H7 (cell line): ENCODE results near the gene UBAP2L. TPM values are rescaled to one million over a fixed set of nuclear protein-coding genes. Genes with fewer than 3 reads are reported as not detected.
"Not testable (repeated sequence)": the region's sequence is repeated elsewhere in the genome, so short reads cannot be mapped to it uniquely, and the experiment has no call there.

ENCODE experiments used
- DNase-seq: peaks from one replicate; pipeline ENCODE4 v3.0.0; 2012
- H3K27me3 ChIP-seq: 2 replicates; pipeline ENCODE4 v1.6.0; 2011; ENCODE audit warnings: mild to moderate bottlenecking, low read length; ENCODE audit not compliant: control insufficient read depth, insufficient read depth
- H3K36me3 ChIP-seq: replicated peaks from 2 replicates; pipeline ENCODE4 v1.5.1; 2011; ENCODE audit warnings: low read length; ENCODE audit not compliant: control insufficient read depth, insufficient read depth
- H3K4me3 ChIP-seq: 2 replicates; pipeline ENCODE4 v1.5.1; 2011; ENCODE audit warnings: low read depth, mild to moderate bottlenecking, control low read depth, low read length, moderate library complexity; ENCODE audit not compliant: insufficient read depth
- total RNA-seq: library from RNA; depleted of rRNA; stranded (reverse); fragments of >200 nt; shearing (Covaris generic); gene quantifications from 2 replicates; pipeline ENCODE4 v1.2.3, GENCODE V29; 2014

Gene UBAP2L
- total RNA-seq, 1 experiment from 2014 or later, result 162 TPM

GRCh38 chr1:154290921-154291320, 70.2 kb downstream of the UBAP2L start:
- H3K27me3 ChIP-seq, result no peaks in the 10 kb centered on the region
- no peaks in the 10 kb centered on the region for H3K36me3 ChIP-seq
- no peak overlapping the region for H3K4me3 ChIP-seq
- DNase-seq, result no peak

GRCh38 chr1:154295408-154296235, 74.9 kb downstream of the UBAP2L start:
- H3K4me3 ChIP-seq, result no peak overlapping the region
- no peak for DNase-seq
- no peaks in the 10 kb centered on the region for H3K36me3 ChIP-seq
- no peaks in the 10 kb centered on the region for H3K27me3 ChIP-seq

GRCh38 chr1:154301582-154301981, 80.8 kb downstream of the UBAP2L start:
- H3K27me3 ChIP-seq, result no peaks in the 10 kb centered on the region; the same call in 1 of the 2 replicates
- no peak for DNase-seq
- no peak overlapping the region for H3K4me3 ChIP-seq
- H3K36me3 ChIP-seq, result no peaks in the 10 kb centered on the region

- H3K36me3 ChIP-seq, result no peaks in the 10 kb centered on the region
- DNase-seq, result no peak
- no peak overlapping the region for H3K4me3 ChIP-seq
- H3K27me3 ChIP-seq, result no peaks in the 10 kb centered on the region; the same call in 1 of the 2 replicates
Observed at GRCh38 chr1:154304664-154305337, 84.0 kb downstream of the UBAP2L start.

- Histone ChIP-seq H3K4me3 (no peak overlapping the region), H3K27me3 (no peaks in the 10 kb centered on the region; the same call in 1 of the 2 replicates), H3K36me3 (no peaks in the 10 kb centered on the region)
- no peak for DNase-seq
Observed at GRCh38 chr1:154306151-154306550, 85.4 kb downstream of the UBAP2L start.

GRCh38 chr1:154307670-154308270, 87.0 kb downstream of the UBAP2L start:
- not testable (repeated sequence) for H3K36me3 ChIP-seq, H3K27me3 ChIP-seq, H3K4me3 ChIP-seq, DNase-seq

- H3K27me3 ChIP-seq, H3K36me3 ChIP-seq: not testable (repeated sequence)
Observed at GRCh38 chr1:154309136-154309535, 88.4 kb downstream of the UBAP2L start.

GRCh38 chr1:154312229-154313065, 91.7 kb downstream of the UBAP2L start:
- not testable (repeated sequence) for DNase-seq, H3K4me3 ChIP-seq, H3K27me3 ChIP-seq

More at GRCh38 chr1:154309136-154309535, 88.4 kb downstream of the UBAP2L start:
- not testable (repeated sequence) for H3K4me3 ChIP-seq, DNase-seq

GRCh38 chr1:154313066-154313356, 92.3 kb downstream of the UBAP2L start:
- DNase-seq, result no peak
- H3K4me3 ChIP-seq, result no peak overlapping the region
- H3K27me3 ChIP-seq, result no peaks in the 10 kb centered on the region
- H3K36me3 ChIP-seq, result no peaks in the 10 kb centered on the region

More at GRCh38 chr1:154312229-154313065, 91.7 kb downstream of the UBAP2L start:
- not testable (repeated sequence) for H3K36me3 ChIP-seq

GRCh38 chr1:154314226-154314625, 93.5 kb downstream of the UBAP2L start:
- not testable (repeated sequence) for H3K36me3 ChIP-seq, H3K27me3 ChIP-seq, H3K4me3 ChIP-seq, DNase-seq

GRCh38 chr1:154316704-154317103, 95.9 kb downstream of the UBAP2L start:
- Histone ChIP-seq H3K27me3 (no peaks in the 10 kb centered on the region), H3K4me3 (no peak overlapping the region), H3K36me3 (no peaks in the 10 kb centered on the region)
- no peak for DNase-seq

- DNase-seq, result no peak
- Histone ChIP-seq H3K4me3 (no peak overlapping the region), H3K36me3 (no peaks in the 10 kb centered on the region), H3K27me3 (peaks cover 2% of the 10 kb centered on the region; the same call in 1 of the 2 replicates)
Observed at GRCh38 chr1:154318386-154318785, 97.6 kb downstream of the UBAP2L start.
